Measurements from ENCODE around the gene METTL24. TPM values are rescaled to one million over a fixed set of nuclear protein-coding genes. Genes with fewer than 3 reads are reported as not detected.
"Not testable (repeated sequence)": the region's sequence is repeated elsewhere in the genome, so short reads cannot be mapped to it uniquely, and the experiment has no call there.

The METTL24 gene
- total and polyA plus RNA-seq, 4 donors = 3.9 to 14.3 (median 8.5) TPM

DNA sequence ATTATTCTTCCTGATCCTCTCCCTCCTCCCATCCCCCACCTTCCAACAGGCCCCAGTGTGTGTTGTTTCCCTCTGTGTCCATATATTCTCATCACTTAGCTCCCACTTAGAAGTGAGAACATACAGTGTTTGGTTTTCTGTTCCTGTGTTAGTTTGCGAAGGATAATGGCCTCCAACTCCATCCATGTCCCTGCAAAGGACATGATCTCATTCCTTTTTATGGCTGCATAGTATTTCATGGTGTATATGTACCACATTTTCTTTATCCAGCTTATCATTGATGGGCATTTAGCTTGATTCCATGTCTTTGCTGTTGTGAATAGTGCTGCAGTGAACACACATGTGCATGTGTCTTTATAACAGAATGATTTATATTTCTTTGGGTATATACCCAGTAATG is 122.1 kb downstream of the METTL24 start:
- H3K36me3 ChIP-seq (ENCODE audit: control insufficient read depth in 1 of 2, insufficient read depth in 2 of 2, low read length in 1 of 2); H3K9me3 ChIP-seq (ENCODE audit: control insufficient read depth, low read length); DNase-seq; H3K27me3 ChIP-seq (ENCODE audit: control insufficient read depth in 1 of 2, insufficient read depth in 2 of 2, low read length in 1 of 2); ATAC-seq (ENCODE audit: low FRiP score); H3K4me1 ChIP-seq (ENCODE audit: control insufficient read depth in 1 of 2, insufficient read depth in 2 of 2, low read length in 2 of 2); H3K27ac ChIP-seq (ENCODE audit: low read depth in 1 of 2, low read length in 2 of 2); H3K4me3 ChIP-seq (ENCODE audit: low read length in 2 of 2); intact Hi-C loops (cut with DNase I): not testable (repeated sequence)
- WGBS, 2 donors = 97 to 100% methylated on average over 1 of the region's 1 CpG

DNA sequence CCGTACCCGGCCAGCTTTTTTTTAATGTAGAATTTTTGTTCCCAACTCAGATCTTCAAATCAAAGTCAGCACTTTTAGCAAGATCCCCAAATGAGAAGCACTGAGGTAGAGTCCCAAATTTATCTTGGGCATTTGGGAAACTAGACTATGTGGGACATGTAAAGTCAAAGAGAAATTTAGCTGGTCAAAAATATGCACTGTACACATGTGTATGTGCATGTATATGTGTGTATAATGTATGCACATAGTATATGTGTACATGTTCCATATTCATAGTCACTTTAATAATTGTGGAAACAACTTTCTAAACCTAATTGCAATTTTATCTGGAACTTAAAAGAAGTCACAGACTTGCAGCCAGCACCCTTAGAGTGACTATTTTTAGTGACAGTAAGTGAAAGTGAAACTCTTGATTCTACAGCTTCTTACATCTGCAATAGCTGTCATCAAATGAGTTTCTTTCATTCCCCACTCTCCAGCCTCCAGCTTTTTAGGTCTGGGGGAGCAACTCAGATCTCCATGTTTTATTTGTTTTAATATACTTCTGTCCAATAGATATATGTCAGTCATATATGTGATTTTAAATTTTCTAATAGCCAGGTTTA is 124.3 kb downstream of the METTL24 start:
- 87% methylated on average over 2 of the region's 2 CpGs for WGBS, 2 donors
- DNase-seq (no peak), ATAC-seq (ENCODE audit: low FRiP score) (no peak)
- Histone ChIP-seq H3K27me3 (ENCODE audit: control insufficient read depth in 1 of 2, insufficient read depth in 2 of 2, low read length in 1 of 2) (no peaks in the 10 kb centered on the region), H3K27ac (ENCODE audit: low read depth in 1 of 2, low read length in 2 of 2) (no peak overlapping the region), H3K36me3 (ENCODE audit: control insufficient read depth in 1 of 2, insufficient read depth in 2 of 2, low read length in 1 of 2) (peaks cover 0 to 4% of the 10 kb centered on the region in 2 donors), H3K9me3 (ENCODE audit: control insufficient read depth, low read length) (no peaks in the 10 kb centered on the region), H3K4me1 (ENCODE audit: control insufficient read depth in 1 of 2, insufficient read depth in 2 of 2, low read length in 2 of 2) (peaks cover 0 to 6% of the 10 kb centered on the region in 2 donors), H3K4me3 (ENCODE audit: low read length in 2 of 2) (no peak overlapping the region)
- intact Hi-C loops (cut with DNase I) = no loop called here

DNA sequence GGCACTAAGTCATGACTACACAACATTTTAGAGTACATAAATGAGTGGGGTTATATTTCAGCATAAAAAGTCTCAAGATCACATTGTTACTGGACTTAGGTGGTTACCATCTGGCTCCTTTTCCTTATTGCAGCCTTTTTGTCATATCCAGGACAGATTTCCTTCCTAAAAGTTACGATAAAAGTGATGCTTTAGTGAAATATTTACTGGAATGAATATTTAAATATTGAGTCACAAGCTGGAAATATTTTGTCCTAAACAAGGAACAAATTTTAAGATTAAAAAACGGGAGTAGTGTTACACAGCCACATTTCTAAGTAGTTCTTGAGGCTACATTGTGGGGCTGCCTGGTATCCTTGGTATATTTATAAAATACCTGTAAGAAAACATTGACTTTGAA is 125.7 kb downstream of the METTL24 start:
- H3K27ac ChIP-seq (ENCODE audit: low read depth in 1 of 2, low read length in 2 of 2) = no peak overlapping the region
- WGBS, 2 donors = 11 to 25% methylated on average over 2 of the region's 2 CpGs
- H3K4me3 ChIP-seq (ENCODE audit: low read length in 2 of 2) = no peak overlapping the region
- DNase-seq (no peak), ATAC-seq (ENCODE audit: low FRiP score) (no peak)
- H3K9me3 ChIP-seq (ENCODE audit: control insufficient read depth, low read length) = no peaks in the 10 kb centered on the region
- peaks cover 0 to 6% of the 10 kb centered on the region in 2 donors for H3K4me1 ChIP-seq (ENCODE audit: control insufficient read depth in 1 of 2, insufficient read depth in 2 of 2, low read length in 2 of 2)
- no peaks in the 10 kb centered on the region for H3K27me3 ChIP-seq (ENCODE audit: control insufficient read depth in 1 of 2, insufficient read depth in 2 of 2, low read length in 1 of 2)
- intact Hi-C loops (cut with DNase I) = no loop called here
- H3K36me3 ChIP-seq (ENCODE audit: control insufficient read depth in 1 of 2, insufficient read depth in 2 of 2, low read length in 1 of 2) = peaks cover 0 to 4% of the 10 kb centered on the region in 2 donors

- WGBS, 2 donors = 95 to 100% methylated on average over 1 of the region's 1 CpG
- no peak overlapping the region for H3K4me3 ChIP-seq (ENCODE audit: low read length in 2 of 2)
- H3K4me1 ChIP-seq (ENCODE audit: control insufficient read depth in 1 of 2, insufficient read depth in 2 of 2, low read length in 2 of 2) = no peaks in the 10 kb centered on the region
- H3K36me3 ChIP-seq (ENCODE audit: control insufficient read depth in 1 of 2, insufficient read depth in 2 of 2, low read length in 1 of 2) = no peaks in the 10 kb centered on the region
- H3K27me3 ChIP-seq (ENCODE audit: control insufficient read depth in 1 of 2, insufficient read depth in 2 of 2, low read length in 1 of 2) = no peaks in the 10 kb centered on the region
- DNase-seq (no peak), ATAC-seq (ENCODE audit: low FRiP score) (no peak)
- no peaks in the 10 kb centered on the region for H3K9me3 ChIP-seq (ENCODE audit: control insufficient read depth, low read length)
- no peak overlapping the region for H3K27ac ChIP-seq (ENCODE audit: low read depth in 1 of 2, low read length in 2 of 2)
- intact Hi-C loops (cut with DNase I) = no loop called here
Observed at GRCh38 chr6:110226261-110226660, 131.9 kb downstream of the METTL24 start.

DNA sequence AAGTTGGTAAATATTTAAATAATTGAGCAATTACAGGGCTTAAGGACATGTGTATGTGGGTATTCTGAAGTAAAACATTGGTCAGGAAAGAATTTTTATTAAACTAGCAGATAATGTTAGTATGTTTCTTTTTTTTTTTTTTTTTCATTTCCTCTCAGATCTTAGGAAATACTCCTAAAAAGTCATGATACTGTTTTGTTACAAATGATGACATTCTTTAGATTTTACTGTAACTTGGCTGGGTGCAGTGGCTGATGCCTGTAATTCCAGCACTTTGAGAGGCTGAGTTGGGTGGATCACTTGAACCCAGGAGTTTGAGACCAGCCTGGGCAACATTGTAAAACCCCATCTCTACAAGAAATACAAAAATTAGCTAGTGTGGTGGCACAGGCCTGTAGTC is 136.4 kb downstream of the METTL24 start:
- peaks cover 0 to 2% of the 10 kb centered on the region in 2 donors for H3K36me3 ChIP-seq (ENCODE audit: control insufficient read depth in 1 of 2, insufficient read depth in 2 of 2, low read length in 1 of 2)
- ATAC-seq (ENCODE audit: low FRiP score) = no peak

GRCh38 chr6:110217266-110217665 is 140.9 kb downstream of the METTL24 start:
- peaks cover 4% of the 10 kb centered on the region in 2 donors for H3K36me3 ChIP-seq (ENCODE audit: control insufficient read depth in 1 of 2, insufficient read depth in 2 of 2, low read length in 1 of 2)
- H3K4me1 ChIP-seq (ENCODE audit: control insufficient read depth in 1 of 2, insufficient read depth in 2 of 2, low read length in 2 of 2) = no peaks in the 10 kb centered on the region
- no peak overlapping the region for H3K27ac ChIP-seq (ENCODE audit: low read depth in 1 of 2, low read length in 2 of 2)
- no peak for DNase-seq
- H3K4me3 ChIP-seq (ENCODE audit: low read length in 2 of 2) = no peak overlapping the region
- H3K27me3 ChIP-seq (ENCODE audit: control insufficient read depth in 1 of 2, insufficient read depth in 2 of 2, low read length in 1 of 2) = no peaks in the 10 kb centered on the region
- H3K9me3 ChIP-seq (ENCODE audit: control insufficient read depth, low read length) = no peaks in the 10 kb centered on the region
- intact Hi-C loops (cut with DNase I) = no loop called here
- WGBS, 2 donors = 87 to 88% methylated on average over 2 of the region's 2 CpGs
- ATAC-seq (ENCODE audit: low FRiP score) = no peak

More for the DNA sequence above, 136.4 kb downstream of the METTL24 start:
- Histone ChIP-seq H3K9me3 (ENCODE audit: control insufficient read depth, low read length) (no peaks in the 10 kb centered on the region), H3K4me3 (ENCODE audit: low read length in 2 of 2) (no peak overlapping the region), H3K4me1 (ENCODE audit: control insufficient read depth in 1 of 2, insufficient read depth in 2 of 2, low read length in 2 of 2) (no peaks in the 10 kb centered on the region), H3K27me3 (ENCODE audit: control insufficient read depth in 1 of 2, insufficient read depth in 2 of 2, low read length in 1 of 2) (no peaks in the 10 kb centered on the region), H3K27ac (ENCODE audit: low read depth in 1 of 2, low read length in 2 of 2) (no peak overlapping the region)
- intact Hi-C loops (cut with DNase I) = no loop called here
- DNase-seq = no peak

GRCh38 chr6:110216140-110216539 is 142.0 kb downstream of the METTL24 start:
- H3K9me3 ChIP-seq (ENCODE audit: control insufficient read depth, low read length) = no peaks in the 10 kb centered on the region
- DNase-seq (no peak), ATAC-seq (ENCODE audit: low FRiP score) (no peak)
- no peaks in the 10 kb centered on the region for H3K27me3 ChIP-seq (ENCODE audit: control insufficient read depth in 1 of 2, insufficient read depth in 2 of 2, low read length in 1 of 2)
- H3K27ac ChIP-seq (ENCODE audit: low read depth in 1 of 2, low read length in 2 of 2) = no peak overlapping the region
- H3K4me3 ChIP-seq (ENCODE audit: low read length in 2 of 2) = no peak overlapping the region
- 71 to 75% methylated on average over 5 of the region's 5 CpGs for WGBS, 2 donors
- H3K4me1 ChIP-seq (ENCODE audit: control insufficient read depth in 1 of 2, insufficient read depth in 2 of 2, low read length in 2 of 2) = no peaks in the 10 kb centered on the region
- peaks cover 5 to 6% of the 10 kb centered on the region in 2 donors for H3K36me3 ChIP-seq (ENCODE audit: control insufficient read depth in 1 of 2, insufficient read depth in 2 of 2, low read length in 1 of 2)
- intact Hi-C loops (cut with DNase I) = no loop called here

DNA sequence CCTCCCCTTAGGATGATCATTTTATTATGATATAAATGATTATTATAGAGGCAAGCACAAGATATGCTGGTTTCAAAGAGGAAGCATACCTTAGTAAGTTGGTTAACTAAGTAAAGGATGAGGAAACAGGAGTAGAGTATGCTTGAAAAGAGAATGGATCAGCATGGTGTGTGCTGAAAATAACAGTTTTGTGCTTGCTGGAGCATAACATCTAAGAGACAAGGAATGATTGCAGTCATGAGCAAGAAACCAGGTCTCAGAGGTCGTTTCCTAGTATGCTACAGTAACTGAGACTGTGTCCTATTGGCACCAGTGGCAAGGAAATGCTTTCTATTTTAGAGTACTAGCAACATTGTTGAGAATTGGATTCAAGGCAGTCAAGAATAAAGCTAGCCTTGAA is 143.8 kb downstream of the METTL24 start:
- Histone ChIP-seq H3K4me3 (ENCODE audit: low read length in 2 of 2) (no peak overlapping the region), H3K9me3 (ENCODE audit: control insufficient read depth, low read length) (no peaks in the 10 kb centered on the region), H3K36me3 (ENCODE audit: control insufficient read depth in 1 of 2, insufficient read depth in 2 of 2, low read length in 1 of 2) (peaks cover 4 to 6% of the 10 kb centered on the region in 2 donors), H3K27ac (ENCODE audit: low read depth in 1 of 2, low read length in 2 of 2) (no peak overlapping the region), H3K27me3 (ENCODE audit: control insufficient read depth in 1 of 2, insufficient read depth in 2 of 2, low read length in 1 of 2) (no peaks in the 10 kb centered on the region), H3K4me1 (ENCODE audit: control insufficient read depth in 1 of 2, insufficient read depth in 2 of 2, low read length in 2 of 2) (no peaks in the 10 kb centered on the region)
- ATAC-seq (ENCODE audit: low FRiP score) (no peak), DNase-seq (no peak)
- intact Hi-C loops (cut with DNase I) = no loop called here
- WGBS, 2 donors = 21 to 43% methylated on average over 1 of the region's 1 CpG

GRCh38 chr6:110211753-110212152 is 146.4 kb downstream of the METTL24 start:
- intact Hi-C loops (cut with DNase I) = no loop called here

More at GRCh38 chr6:110211753-110212152, 146.4 kb downstream of the METTL24 start:
- Histone ChIP-seq H3K4me3 (ENCODE audit: low read length in 2 of 2) (no peak overlapping the region), H3K36me3 (ENCODE audit: control insufficient read depth in 1 of 2, insufficient read depth in 2 of 2, low read length in 1 of 2) (peaks cover 4 to 6% of the 10 kb centered on the region in 2 donors), H3K27ac (ENCODE audit: low read depth in 1 of 2, low read length in 2 of 2) (no peak overlapping the region), H3K4me1 (ENCODE audit: control insufficient read depth in 1 of 2, insufficient read depth in 2 of 2, low read length in 2 of 2) (no peaks in the 10 kb centered on the region), H3K27me3 (ENCODE audit: control insufficient read depth in 1 of 2, insufficient read depth in 2 of 2, low read length in 1 of 2) (no peaks in the 10 kb centered on the region), H3K9me3 (ENCODE audit: control insufficient read depth, low read length) (no peaks in the 10 kb centered on the region)
- no peak for ATAC-seq (ENCODE audit: low FRiP score)
- WGBS, 2 donors = 95 to 96% methylated on average over 1 of the region's 1 CpG
- no peak for DNase-seq
